Uterus (tissue), 2 donors: ENCODE results near the gene ID3.

ENCODE experiments used
- POLR2A ChIP-seq, 2 donors: fragments of 450-650 bp; IDR thresholded peaks; one replicate each; pipeline ENCODE4 v1.6.1; 2016; ENCODE audit warnings: antibody characterized with exemption in 2 of 2, mild to moderate bottlenecking in 1 of 2, moderate library complexity in 1 of 2
- TF ChIP-seq, protein P1 (sequence below), 4 experiments: fragments of 200-600 bp in 2 of 4; fragments of 450-650 bp in 2 of 4; sonication (generic) in 2 of 4; IDR thresholded peaks; one replicate each; pipeline ENCODE4 v1.5.1; 2016 to 2019; ENCODE audit warnings: antibody characterized with exemption in 4 of 4, mild to moderate bottlenecking in 2 of 4, moderate library complexity in 1 of 4

DNA sequence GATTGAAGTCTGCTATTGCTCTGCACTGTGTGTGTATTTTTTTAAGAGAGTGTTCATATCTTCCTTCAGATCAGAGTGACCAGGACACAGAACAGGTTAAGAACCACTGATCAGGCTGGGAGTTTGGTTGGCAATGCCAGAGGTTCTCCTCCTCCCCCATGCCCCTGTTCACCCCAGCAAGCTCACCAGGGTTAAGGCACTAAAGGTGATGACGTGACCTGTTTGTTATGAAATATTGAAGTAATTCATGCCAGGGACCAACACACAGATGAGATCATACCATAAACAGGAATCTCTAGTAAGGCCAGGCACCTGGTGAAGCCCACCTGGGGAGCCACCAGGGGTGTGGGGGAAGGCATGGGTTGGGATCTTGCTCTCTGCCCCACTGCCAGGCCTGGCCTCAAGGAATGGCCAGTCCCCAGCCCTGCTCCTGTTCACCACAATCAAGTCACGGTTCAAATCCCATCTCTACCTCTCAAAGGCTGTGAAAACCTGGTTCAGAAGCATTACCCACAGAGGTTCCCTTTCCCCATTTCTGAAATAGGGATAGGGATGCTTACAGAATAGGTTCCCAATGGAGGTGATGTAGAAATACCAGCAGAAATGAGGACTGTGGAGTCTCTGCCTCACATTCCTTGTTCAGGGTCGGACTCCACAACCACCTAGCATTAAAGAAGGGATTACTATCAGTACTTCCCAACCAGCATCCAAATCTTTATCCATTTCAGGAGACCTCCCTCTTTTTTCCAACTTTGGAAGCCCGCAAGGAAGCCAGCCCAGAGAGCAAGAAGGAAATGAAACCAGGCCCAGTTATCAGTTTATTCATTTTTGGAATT lies 2.4 kb downstream of the ID3 start:
- TF ChIP-seq, protein P1, sequence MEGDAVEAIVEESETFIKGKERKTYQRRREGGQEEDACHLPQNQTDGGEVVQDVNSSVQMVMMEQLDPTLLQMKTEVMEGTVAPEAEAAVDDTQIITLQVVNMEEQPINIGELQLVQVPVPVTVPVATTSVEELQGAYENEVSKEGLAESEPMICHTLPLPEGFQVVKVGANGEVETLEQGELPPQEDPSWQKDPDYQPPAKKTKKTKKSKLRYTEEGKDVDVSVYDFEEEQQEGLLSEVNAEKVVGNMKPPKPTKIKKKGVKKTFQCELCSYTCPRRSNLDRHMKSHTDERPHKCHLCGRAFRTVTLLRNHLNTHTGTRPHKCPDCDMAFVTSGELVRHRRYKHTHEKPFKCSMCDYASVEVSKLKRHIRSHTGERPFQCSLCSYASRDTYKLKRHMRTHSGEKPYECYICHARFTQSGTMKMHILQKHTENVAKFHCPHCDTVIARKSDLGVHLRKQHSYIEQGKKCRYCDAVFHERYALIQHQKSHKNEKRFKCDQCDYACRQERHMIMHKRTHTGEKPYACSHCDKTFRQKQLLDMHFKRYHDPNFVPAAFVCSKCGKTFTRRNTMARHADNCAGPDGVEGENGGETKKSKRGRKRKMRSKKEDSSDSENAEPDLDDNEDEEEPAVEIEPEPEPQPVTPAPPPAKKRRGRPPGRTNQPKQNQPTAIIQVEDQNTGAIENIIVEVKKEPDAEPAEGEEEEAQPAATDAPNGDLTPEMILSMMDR (IDR thresholded peaks at IDR 0.05) = no peak
- no peak for TF ChIP-seq POLR2A (IDR thresholded peaks at IDR 0.05)
